LoVo (cell line): ENCODE data around the gene CLEC5A.
"Not testable (repeated sequence)": the region's sequence is repeated elsewhere in the genome, so short reads cannot be mapped to it uniquely, and the experiment has no call there.

Source experiments
- DNase-seq: peaks from one replicate; pipeline ENCODE4 v3.0.0-alpha.2; 2016; ENCODE audit warnings: low spot score

The CLEC5A gene

DNA sequence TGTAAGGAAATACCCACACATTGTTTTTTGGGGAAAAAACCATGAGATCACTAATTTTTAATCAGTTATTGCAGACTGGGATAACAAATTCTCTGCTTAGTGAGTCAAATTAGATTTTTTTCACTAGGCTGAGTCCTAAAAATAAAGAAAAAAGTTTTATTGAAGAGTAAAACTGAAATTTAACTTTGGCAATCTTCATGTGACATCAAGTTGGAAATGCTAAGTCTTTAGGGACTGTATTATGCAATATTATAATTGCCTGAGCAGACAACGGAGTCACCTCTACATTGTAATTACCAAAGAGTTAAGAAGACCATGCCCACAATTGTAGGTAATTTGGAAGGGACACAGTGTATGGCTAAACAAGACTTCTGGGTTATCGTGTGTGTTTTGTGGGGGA is 2.2 kb upstream of the CLEC5A start:
- DNase-seq: no peak

GRCh38 chr7:141945356-141945755 is 1.4 kb downstream of the CLEC5A start:
- DNase-seq: no peak

DNA sequence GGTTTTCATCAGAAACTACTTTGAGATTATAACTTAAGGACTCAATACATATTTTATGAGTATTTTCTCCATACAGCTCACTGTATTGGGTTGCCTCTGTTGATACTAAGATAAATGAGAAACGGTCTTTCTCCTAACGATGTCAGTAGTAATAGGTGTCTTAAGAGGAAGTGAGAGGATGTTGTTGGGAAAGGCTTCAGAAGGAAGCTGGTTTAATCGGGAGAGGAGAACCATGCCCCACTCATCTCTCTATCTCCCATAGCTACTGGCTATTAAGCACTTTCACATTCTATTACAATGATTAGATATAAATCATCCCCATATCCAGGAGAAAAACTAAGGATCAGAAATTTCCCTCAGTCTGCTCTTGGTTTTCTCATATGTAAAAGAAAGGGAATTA is 2.0 kb downstream of the CLEC5A start:
- DNase-seq: no peak

DNA sequence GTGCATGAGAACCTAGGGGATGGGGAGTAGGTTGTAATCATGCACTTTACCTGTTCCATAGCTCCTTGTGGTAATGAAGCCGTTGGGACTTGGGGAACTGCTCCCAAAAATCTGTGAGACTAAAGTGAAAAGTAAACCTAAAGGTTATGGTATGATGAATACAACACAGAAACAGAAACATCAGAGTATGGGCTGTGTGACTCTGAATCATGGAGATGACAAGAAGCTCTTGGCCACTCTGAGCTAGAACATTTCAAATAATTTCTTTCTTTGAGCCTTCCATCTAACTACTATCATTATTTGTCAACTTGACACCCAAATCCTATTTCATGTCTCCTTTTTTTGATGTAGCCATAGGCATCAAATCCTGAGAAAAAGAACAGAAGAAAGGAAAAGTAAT is 2.9 kb downstream of the CLEC5A start:
- no peak for DNase-seq

DNA sequence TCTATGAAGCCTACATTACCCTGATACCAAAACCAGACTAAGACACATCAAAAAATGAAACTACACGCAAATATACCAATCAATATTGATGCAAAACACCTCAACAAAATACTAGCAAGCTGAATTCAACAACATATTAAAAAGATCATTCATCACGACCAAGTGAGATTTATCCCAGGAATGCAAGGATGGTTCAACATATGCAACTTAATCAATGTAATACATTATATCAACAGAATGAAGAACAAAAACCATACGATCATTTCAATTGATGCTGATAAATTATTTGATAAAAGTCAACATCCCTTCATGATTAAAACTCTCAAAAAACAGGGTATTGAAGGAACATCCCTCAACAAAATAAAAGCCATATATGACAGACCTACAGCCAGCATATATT is 5.7 kb downstream of the CLEC5A start:
- DNase-seq: no peak

GRCh38 chr7:141930211-141930610 is 16.6 kb downstream of the CLEC5A start:
- no peak for DNase-seq

DNA sequence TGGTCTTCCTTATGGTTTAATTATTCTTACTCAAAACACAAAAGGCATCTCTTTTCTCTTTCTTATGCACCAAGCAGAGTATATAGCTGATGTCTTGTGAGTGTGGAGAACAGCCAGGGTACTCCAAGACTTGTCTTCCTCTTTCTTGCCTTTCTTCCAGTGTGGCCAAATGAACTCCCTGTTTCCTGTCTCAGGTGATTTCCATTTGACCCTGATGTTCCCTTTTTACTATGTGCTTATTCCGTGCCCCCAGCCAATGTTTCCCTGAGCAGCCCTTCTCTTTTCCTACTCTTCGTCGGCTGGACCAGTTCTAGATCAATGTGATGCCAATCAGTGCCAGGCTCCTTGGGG is 18.0 kb downstream of the CLEC5A start:
- no peak for DNase-seq

GRCh38 chr7:141928146-141928844 is 18.5 kb downstream of the CLEC5A start:
- no peak for DNase-seq

DNA sequence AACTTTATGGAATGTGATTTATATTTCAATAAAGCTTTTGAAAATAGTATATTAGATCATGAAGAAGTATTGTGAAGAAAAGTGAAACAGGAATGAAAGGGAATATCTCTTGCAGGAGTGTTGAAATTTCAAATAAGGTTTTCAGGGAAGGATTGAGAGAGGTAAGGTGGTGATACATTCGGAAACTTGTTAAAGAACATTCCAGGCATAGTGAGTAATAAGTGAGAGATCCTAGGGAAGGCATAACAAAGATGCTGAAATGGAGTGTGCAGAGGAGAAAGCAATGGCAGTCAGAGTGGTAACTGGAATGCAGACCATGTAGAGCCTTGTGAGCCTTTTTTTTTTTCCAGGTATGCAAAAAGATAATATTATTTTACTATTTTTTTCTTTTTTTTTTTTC is 26.5 kb downstream of the CLEC5A start:
- DNase-seq: no peak

GRCh38 chr7:141916099-141916498 is 30.7 kb downstream of the CLEC5A start, which contains the start of gene OR9A4:
OR9A4 (plus strand) TSS chr7:141916399; CDS start chr7:141918876, 2,477 bp downstream.
- DNase-seq: no peak

- DNase-seq: peak; percentile 53
Measured at GRCh38 chr7:141915565-141915964, 31.2 kb downstream of the CLEC5A start.

DNA sequence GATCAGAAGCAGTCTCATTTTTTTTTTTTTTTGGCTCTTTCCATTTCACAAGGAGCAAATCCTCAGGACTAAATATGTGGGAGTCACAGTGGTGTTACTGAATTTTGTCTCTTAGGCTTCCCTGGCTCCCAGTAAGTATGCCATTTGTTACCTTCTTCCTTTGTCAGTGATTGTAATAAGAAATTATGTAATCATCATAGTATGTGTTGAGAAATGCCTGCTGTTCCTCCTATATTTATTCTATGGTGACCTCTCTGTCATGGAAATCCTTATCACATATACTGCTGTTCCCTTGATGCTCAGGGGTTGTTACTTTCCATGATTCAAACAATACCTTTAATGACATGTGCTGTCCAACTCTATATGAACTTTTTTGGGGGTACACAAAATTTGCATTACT is 35.4 kb downstream of the CLEC5A start:
- DNase-seq: no peak

DNA sequence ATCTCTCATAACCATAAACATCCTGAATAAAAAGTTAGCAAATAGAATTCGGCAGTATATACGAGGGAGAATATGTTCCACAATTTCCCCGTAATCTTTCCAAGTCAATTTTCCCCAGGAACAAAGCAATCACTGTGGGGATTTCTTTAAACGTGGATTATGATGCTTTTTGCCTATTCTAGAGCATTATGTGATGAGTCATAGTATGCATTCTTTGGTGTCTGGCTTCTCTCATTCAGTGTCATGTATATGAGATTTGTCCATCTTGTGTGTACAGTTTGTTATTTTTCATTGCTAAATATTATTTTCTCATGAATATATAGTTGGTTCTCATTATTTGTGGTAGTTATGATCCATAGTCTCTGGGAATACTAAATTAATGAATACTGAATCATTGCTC is 40.5 kb downstream of the CLEC5A start:
- DNase-seq: no peak

- not testable (repeated sequence) for DNase-seq
Measured at GRCh38 chr7:141899366-141899765, 47.4 kb downstream of the CLEC5A start.

GRCh38 chr7:141891336-141891735 is 55.4 kb downstream of the CLEC5A start:
- DNase-seq: no peak

- DNase-seq: no peak
Measured at GRCh38 chr7:141889321-141889720, 57.5 kb downstream of the CLEC5A start.

DNA sequence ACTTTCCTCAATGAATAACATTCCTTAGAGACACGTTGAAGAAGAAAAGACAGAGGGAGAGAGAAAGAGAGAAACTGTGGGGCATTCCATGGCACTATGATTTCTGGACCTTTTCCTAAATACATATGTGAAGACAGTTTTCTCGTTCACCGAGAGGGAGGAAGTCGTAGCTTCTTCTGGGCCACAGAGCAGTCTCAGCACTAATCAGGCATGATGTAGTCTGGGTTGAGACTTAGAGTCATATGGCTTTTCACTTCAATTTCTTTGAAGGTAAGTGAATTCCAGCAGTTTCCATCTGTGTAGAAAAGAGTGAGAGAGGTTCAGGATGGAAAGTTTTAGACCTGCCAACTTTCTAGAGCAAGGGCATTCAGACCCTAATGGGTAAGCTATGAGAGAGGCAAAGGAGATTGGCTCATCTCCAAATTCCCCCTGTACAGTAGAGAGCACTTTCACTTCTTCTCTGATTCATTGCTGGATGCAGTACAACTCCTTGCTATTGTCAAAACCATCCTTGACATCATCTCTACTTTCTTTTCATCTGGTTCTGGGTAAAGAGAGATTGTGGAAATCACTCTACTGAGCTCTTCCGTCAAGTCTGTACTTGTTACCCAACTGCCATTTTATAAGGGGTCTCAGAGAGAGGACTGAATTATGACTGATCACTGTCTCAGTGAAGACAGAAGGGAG is 62.1 kb downstream of the CLEC5A start:
- no peak for DNase-seq

- DNase-seq: no peak
Measured at GRCh38 chr7:141880960-141881359, 65.8 kb downstream of the CLEC5A start.

DNA sequence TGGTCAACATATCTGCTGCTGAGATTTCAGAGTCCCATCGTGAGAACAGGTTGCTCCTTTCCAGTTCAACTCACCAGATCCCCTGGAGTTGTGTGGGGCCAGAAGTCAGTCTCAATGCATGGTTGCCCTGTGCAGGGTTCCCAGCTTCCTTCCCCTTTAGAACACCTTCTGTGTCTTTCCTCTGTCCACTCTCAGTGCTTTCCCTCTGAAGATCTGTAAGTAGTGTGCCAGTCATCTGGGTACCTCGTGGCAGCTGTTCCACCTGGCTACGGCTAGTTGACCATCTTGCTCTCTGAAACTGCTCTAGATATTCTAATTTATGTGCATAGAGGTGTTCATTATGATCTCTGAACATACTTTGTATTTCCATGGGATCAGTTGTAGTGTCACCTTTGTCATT is 69.4 kb downstream of the CLEC5A start:
- no peak for DNase-seq
